Measurements from ENCODE around the gene MRGPRE. TPM values are rescaled to one million over a fixed set of nuclear protein-coding genes. Genes with fewer than 3 reads are reported as not detected.

MRGPRE gene
- total RNA-seq, 1 donor from 2014 or later: 0.36 TPM

GRCh38 chr11:3206922-3207204 lies 25.4 kb downstream of the MRGPRE start:
- peaks cover 18% of the 10 kb centered on the region for H3K9me3 ChIP-seq (replicated peaks)
- peaks cover 42% of the 10 kb centered on the region for H3K27me3 ChIP-seq (ENCODE audit: low read depth)
- no peak for DNase-seq
- no peak overlapping the region for H3K27ac ChIP-seq (replicated peaks)
- TF ChIP-seq CTCF (IDR thresholded peaks at IDR 0.05; ENCODE audit: borderline replicate concordance): no peak
- intact Hi-C loops (cut with micrococcal nuclease): no loop called here
- H3K4me3 ChIP-seq: no peak overlapping the region
- H3K4me1 ChIP-seq: peaks cover 28% of the 10 kb centered on the region
- H3K36me3 ChIP-seq: no peaks in the 10 kb centered on the region

- no peak for TF ChIP-seq CTCF (IDR thresholded peaks at IDR 0.05; ENCODE audit: borderline replicate concordance)
- intact Hi-C loops (cut with micrococcal nuclease): no loop called here
- Histone ChIP-seq H3K27ac (replicated peaks) (no peak overlapping the region), H3K36me3 (no peaks in the 10 kb centered on the region), H3K4me1 (peaks cover 28% of the 10 kb centered on the region), H3K4me3 (no peak overlapping the region), H3K27me3 (ENCODE audit: low read depth) (peaks cover 42% of the 10 kb centered on the region), H3K9me3 (replicated peaks) (peaks cover 12% of the 10 kb centered on the region)
- DNase-seq: peak; percentile 5
Measured at GRCh38 chr11:3206156-3206921, 25.9 kb downstream of the MRGPRE start.

- peaks cover 28% of the 10 kb centered on the region for H3K4me1 ChIP-seq
- intact Hi-C loops (cut with micrococcal nuclease): no loop called here
- H3K9me3 ChIP-seq (replicated peaks): peaks cover 4% of the 10 kb centered on the region
- TF ChIP-seq CTCF (IDR thresholded peaks at IDR 0.05; ENCODE audit: borderline replicate concordance): no peak
- no peak overlapping the region for H3K27ac ChIP-seq (replicated peaks)
- DNase-seq: peak; percentile 4
- no peaks in the 10 kb centered on the region for H3K36me3 ChIP-seq
- H3K27me3 ChIP-seq (ENCODE audit: low read depth): peaks cover 50% of the 10 kb centered on the region
- no peak overlapping the region for H3K4me3 ChIP-seq
Measured at GRCh38 chr11:3205261-3206155, 26.7 kb downstream of the MRGPRE start.

- Histone ChIP-seq H3K27ac (replicated peaks) (no peak overlapping the region), H3K9me3 (replicated peaks) (no peaks in the 10 kb centered on the region), H3K4me1 (peaks cover 28% of the 10 kb centered on the region), H3K36me3 (no peaks in the 10 kb centered on the region), H3K27me3 (ENCODE audit: low read depth) (peaks cover 61% of the 10 kb centered on the region), H3K4me3 (no peak overlapping the region)
- TF ChIP-seq CTCF (IDR thresholded peaks at IDR 0.05; ENCODE audit: borderline replicate concordance): no peak
- peak; percentile 8 for DNase-seq
- intact Hi-C loops (cut with micrococcal nuclease): no loop called here
Measured at GRCh38 chr11:3204141-3205015, 27.8 kb downstream of the MRGPRE start.
